ENCODE measurements around the gene PEA15.

PEA15 gene

GRCh38 chr1:160210561-160210960 is 5.4 kb downstream of the PEA15 start:
- in situ Hi-C loops (cut with MboI; ENCODE audit: low sequenced_read_pairs, unreplicated experiment) = no loop called here
- TF ChIP-seq, protein P1, sequence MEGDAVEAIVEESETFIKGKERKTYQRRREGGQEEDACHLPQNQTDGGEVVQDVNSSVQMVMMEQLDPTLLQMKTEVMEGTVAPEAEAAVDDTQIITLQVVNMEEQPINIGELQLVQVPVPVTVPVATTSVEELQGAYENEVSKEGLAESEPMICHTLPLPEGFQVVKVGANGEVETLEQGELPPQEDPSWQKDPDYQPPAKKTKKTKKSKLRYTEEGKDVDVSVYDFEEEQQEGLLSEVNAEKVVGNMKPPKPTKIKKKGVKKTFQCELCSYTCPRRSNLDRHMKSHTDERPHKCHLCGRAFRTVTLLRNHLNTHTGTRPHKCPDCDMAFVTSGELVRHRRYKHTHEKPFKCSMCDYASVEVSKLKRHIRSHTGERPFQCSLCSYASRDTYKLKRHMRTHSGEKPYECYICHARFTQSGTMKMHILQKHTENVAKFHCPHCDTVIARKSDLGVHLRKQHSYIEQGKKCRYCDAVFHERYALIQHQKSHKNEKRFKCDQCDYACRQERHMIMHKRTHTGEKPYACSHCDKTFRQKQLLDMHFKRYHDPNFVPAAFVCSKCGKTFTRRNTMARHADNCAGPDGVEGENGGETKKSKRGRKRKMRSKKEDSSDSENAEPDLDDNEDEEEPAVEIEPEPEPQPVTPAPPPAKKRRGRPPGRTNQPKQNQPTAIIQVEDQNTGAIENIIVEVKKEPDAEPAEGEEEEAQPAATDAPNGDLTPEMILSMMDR (IDR thresholded peaks at IDR 0.05; ENCODE audit: borderline replicate concordance, control extremely low read depth, extremely low read depth, insufficient read depth, missing control alignments) = no peak
- no peak for DNase-seq (ENCODE audit: low spot score)

GRCh38 chr1:160211046-160211790 is 6.0 kb downstream of the PEA15 start:
- no peak for DNase-seq (ENCODE audit: low spot score)
- in situ Hi-C loops (cut with MboI; ENCODE audit: low sequenced_read_pairs, unreplicated experiment) = no loop called here
- TF ChIP-seq, protein P1 (IDR thresholded peaks at IDR 0.05; ENCODE audit: borderline replicate concordance, control extremely low read depth, extremely low read depth, insufficient read depth, missing control alignments) = no peak

- TF ChIP-seq, protein P1 (IDR thresholded peaks at IDR 0.05; ENCODE audit: borderline replicate concordance, control extremely low read depth, extremely low read depth, insufficient read depth, missing control alignments) = no peak
- in situ Hi-C loops (cut with MboI; ENCODE audit: low sequenced_read_pairs, unreplicated experiment) = no loop called here
- no peak for DNase-seq (ENCODE audit: low spot score)
These were observed 9.4 kb downstream of the PEA15 start for GRCh38 chr1:160214481-160215140.

DNA sequence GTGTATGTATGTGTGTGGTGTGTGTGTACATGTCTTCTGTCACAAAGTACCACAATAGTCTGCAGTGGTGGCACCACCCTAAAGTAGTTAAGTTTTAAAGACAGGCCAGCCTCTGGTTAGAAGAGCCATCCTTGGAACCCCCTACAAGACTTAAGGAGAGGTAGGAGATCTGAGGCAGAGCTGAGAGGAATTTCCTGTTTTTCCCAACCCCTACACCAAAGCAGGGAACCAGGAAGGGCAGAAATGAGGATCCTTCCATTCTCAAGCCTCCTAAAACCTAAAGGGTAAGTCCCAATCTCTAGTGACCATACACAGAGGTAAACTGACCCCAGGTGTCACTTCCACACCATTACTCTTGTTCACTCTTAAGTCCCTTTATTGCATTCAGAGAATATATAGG is 11.1 kb downstream of the PEA15 start:
- TF ChIP-seq, protein P1 (IDR thresholded peaks at IDR 0.05; ENCODE audit: borderline replicate concordance, control extremely low read depth, extremely low read depth, insufficient read depth, missing control alignments) = no peak
- DNase-seq (ENCODE audit: low spot score) = no peak
- in situ Hi-C loops (cut with MboI; ENCODE audit: low sequenced_read_pairs, unreplicated experiment) = no loop called here

GRCh38 chr1:160217481-160218051 is 12.4 kb downstream of the PEA15 start:
- TF ChIP-seq, protein P1 (IDR thresholded peaks at IDR 0.05; ENCODE audit: borderline replicate concordance, control extremely low read depth, extremely low read depth, insufficient read depth, missing control alignments) = no peak
- no peak for DNase-seq (ENCODE audit: low spot score)
- in situ Hi-C loops (cut with MboI; ENCODE audit: low sequenced_read_pairs, unreplicated experiment) = no loop called here

GRCh38 chr1:160219062-160219929 is 14.1 kb downstream of the PEA15 start:
- TF ChIP-seq, protein P1 (IDR thresholded peaks at IDR 0.05; ENCODE audit: borderline replicate concordance, control extremely low read depth, extremely low read depth, insufficient read depth, missing control alignments) = no peak
- in situ Hi-C loops (cut with MboI; ENCODE audit: low sequenced_read_pairs, unreplicated experiment) = no loop called here
- no peak for DNase-seq (ENCODE audit: low spot score)

Data from GM13976 (cell line).